ENCODE results near the gene FOXM1.
"Not testable (repeated sequence)": the region's sequence is repeated elsewhere in the genome, so short reads cannot be mapped to it uniquely, and the experiment has no call there.

The FOXM1 gene

GRCh38 chr12:2884810-2885209, 7.8 kb upstream of the FOXM1 start:
- no peak for DNase-seq (ENCODE audit: low read depth)

- no peak for DNase-seq (ENCODE audit: low read depth)
These were observed 2.9 kb upstream of the FOXM1 start for GRCh38 chr12:2879853-2880252.

GRCh38 chr12:2877953-2878732, 1.2 kb upstream of the FOXM1 start:
- DNase-seq (ENCODE audit: low read depth), result no peak

- no peak for DNase-seq (ENCODE audit: low read depth)
These were observed 435 bp downstream of the FOXM1 start for GRCh38 chr12:2876431-2877046.

- DNase-seq (ENCODE audit: low read depth), result not testable (repeated sequence)
These were observed 7.9 kb downstream of the FOXM1 start for GRCh38 chr12:2868986-2869632.

- DNase-seq (ENCODE audit: low read depth), result no peak
These were observed 12.8 kb downstream of the FOXM1 start for GRCh38 chr12:2864198-2864597.

- DNase-seq (ENCODE audit: low read depth), result not testable (repeated sequence)
These were observed 13.6 kb downstream of the FOXM1 start for GRCh38 chr12:2863402-2863801.

- DNase-seq (ENCODE audit: low read depth), result no peak
These were observed 14.1 kb downstream of the FOXM1 start for GRCh38 chr12:2862876-2863275.

- DNase-seq (ENCODE audit: low read depth), result no peak
These were observed 16.8 kb downstream of the FOXM1 start for GRCh38 chr12:2860170-2860569.

GRCh38 chr12:2858944-2859421, 18.0 kb downstream of the FOXM1 start:
- DNase-seq (ENCODE audit: low read depth), result no peak

GRCh38 chr12:2858334-2858733, 18.6 kb downstream of the FOXM1 start:
- no peak for DNase-seq (ENCODE audit: low read depth)

- DNase-seq (ENCODE audit: low read depth), result no peak
These were observed 19.4 kb downstream of the FOXM1 start for GRCh38 chr12:2857576-2857975.

GRCh38 chr12:2857021-2857431, 19.9 kb downstream of the FOXM1 start, which contains the start of gene TEX52:
TEX52 (minus strand) TSS chr12:2857039; CDS start chr12:2857026, 13 bp downstream.
- no peak for DNase-seq (ENCODE audit: low read depth)

- DNase-seq (ENCODE audit: low read depth), result no peak
These were observed 20.9 kb downstream of the FOXM1 start for GRCh38 chr12:2856051-2856450.

- DNase-seq (ENCODE audit: low read depth), result no peak
These were observed 21.4 kb downstream of the FOXM1 start for GRCh38 chr12:2855546-2855945.

- no peak for DNase-seq (ENCODE audit: low read depth)
These were observed 22.1 kb downstream of the FOXM1 start for GRCh38 chr12:2854669-2855453.

- peak; percentile 11 for DNase-seq (ENCODE audit: low read depth)
These were observed 23.3 kb downstream of the FOXM1 start for GRCh38 chr12:2853626-2854025.

- no peak for DNase-seq (ENCODE audit: low read depth)
These were observed 25.0 kb downstream of the FOXM1 start for GRCh38 chr12:2851931-2852330.

GRCh38 chr12:2845280-2845679, 31.7 kb downstream of the FOXM1 start:
- no peak for DNase-seq (ENCODE audit: low read depth)

- DNase-seq (ENCODE audit: low read depth), result no peak
These were observed 32.2 kb downstream of the FOXM1 start for GRCh38 chr12:2844786-2845185.

GRCh38 chr12:2842948-2843347, 34.0 kb downstream of the FOXM1 start:
- DNase-seq (ENCODE audit: low read depth), result no peak

- DNase-seq (ENCODE audit: low read depth), result no peak
These were observed 35.8 kb downstream of the FOXM1 start for GRCh38 chr12:2841056-2841650.
